Retinal pigment epithelial cell (primary cell): ENCODE measurements around the gene HDAC6.

Experiments
- DNase-seq: peaks from one replicate; pipeline ENCODE4 v3.0.0-alpha.2; 2010; ENCODE audit warnings: low read depth
- H3K4me3 ChIP-seq: 2 replicates; pipeline ENCODE4 v1.5.1; 2011; ENCODE audit warnings: mild to moderate bottlenecking, low read length, control low read depth, moderate library complexity
- CTCF ChIP-seq: conservative IDR thresholded peaks from 2 replicates; pipeline ENCODE4 v1.5.1; 2011; ENCODE audit warnings: low read depth, low read length, control low read depth, inconsistent platforms

Gene HDAC6

DNA sequence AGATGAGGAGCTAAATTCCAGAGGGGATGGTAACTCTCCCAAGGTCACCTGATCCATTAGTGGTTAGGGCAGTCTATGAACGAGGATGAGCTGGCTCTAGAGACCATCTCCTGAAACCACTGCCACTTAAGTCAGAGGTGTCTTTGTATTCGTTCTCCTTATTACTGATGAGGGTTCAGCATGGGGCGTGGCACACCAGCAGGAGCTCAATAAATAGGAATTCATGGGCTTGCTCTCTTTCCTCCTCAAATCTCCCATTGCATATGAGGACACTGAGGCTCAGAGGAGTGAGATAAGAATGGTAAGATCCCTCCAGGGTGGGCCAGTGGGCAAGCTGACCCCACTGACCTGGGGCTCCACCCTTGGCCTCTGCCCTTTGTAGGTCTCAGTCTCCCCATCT, 17.1 kb upstream of the HDAC6 start:
- no peak for DNase-seq
- TF ChIP-seq CTCF, result no peak
- H3K4me3 ChIP-seq, result no peak overlapping the region

- no peak overlapping the region for H3K4me3 ChIP-seq
- TF ChIP-seq CTCF, result no peak
- DNase-seq, result no peak
Measured at GRCh38 chrX:48785186-48785539, 16.7 kb upstream of the HDAC6 start.

GRCh38 chrX:48785540-48786214, 16.2 kb upstream of the HDAC6 start:
- no peak for TF ChIP-seq CTCF
- DNase-seq, result no peak
- no peak overlapping the region for H3K4me3 ChIP-seq

DNA sequence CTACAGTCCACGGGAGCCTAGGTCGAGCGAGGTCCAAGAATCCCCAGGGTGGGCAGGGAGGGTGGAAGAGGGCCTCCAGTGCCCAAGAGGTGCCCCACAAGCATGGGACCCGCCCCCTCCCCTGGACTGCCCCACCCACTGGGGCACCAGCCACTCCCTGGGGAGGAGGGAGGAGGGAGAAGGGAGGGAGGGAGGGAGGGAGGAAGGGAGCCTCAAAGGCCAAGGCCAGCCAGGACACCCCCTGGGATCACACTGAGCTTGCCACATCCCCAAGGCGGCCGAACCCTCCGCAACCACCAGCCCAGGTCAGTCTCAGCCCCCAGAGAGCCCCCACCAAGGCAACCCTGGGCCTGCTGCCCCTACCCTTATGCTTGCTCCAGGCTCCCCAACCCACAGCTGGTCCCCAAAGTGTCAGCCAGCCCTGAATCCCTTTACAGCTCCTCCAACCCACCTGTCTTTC, 15.5 kb upstream of the HDAC6 start, which contains the start of gene GATA1:
TSS of gene GATA1 (plus strand) at position 250 of the 460 bp plus-strand sequence. CDS start 4,520 bp downstream, outside the sequence.
- DNase-seq, result no peak
- no peak within 1 kb of the TSS for H3K4me3 ChIP-seq
- no peak for TF ChIP-seq CTCF

DNA sequence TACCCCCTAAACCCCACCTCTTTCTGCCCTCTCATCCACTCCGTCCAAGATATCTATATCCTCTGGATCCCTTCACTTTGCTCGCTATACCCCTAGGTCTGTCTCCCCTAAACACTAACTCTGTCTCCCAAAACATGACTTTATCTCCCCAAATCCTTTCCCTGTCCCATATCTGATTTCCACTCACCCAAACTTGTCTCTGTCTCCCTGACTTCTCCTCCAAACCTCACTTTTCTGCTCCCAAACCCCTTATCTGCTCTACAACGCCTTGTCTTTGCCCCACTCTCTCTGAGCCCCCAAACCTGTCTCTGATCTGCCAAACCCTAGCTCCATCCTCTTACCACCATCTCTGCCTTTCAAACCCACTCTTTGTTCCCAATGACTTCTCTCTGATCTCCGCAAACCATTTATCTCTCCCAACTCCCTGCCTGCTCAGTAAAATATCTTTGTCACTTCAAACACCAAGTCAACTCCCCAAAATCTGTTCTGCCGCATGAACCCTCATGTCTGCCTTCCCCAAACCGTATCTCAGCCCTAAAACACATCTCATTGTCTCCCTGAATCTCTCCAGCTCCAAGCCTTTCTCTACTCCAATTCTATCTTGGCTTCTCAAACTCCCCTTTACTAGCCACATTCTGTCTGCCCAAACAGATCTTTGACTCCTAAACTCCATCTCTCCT, 14.9 kb upstream of the HDAC6 start:
- no peak for DNase-seq
- TF ChIP-seq CTCF, result no peak
- H3K4me3 ChIP-seq, result no peak overlapping the region

- H3K4me3 ChIP-seq, result no peak overlapping the region
- no peak for TF ChIP-seq CTCF
- no peak for DNase-seq
Measured at GRCh38 chrX:48787505-48788443, 14.1 kb upstream of the HDAC6 start.
